ENCODE measurements around the gene WIPF2. TPM values are rescaled to one million over a fixed set of nuclear protein-coding genes. Genes with fewer than 3 reads are reported as not detected.

Gene WIPF2
- total and polyA plus RNA-seq, 2 of the 8 experiments (the other 6 are each of a cell fraction or from before 2014, with no cell fraction given): 6.9 to 25.3 TPM

GRCh38 chr17:40265337-40265736 is 46.2 kb downstream of the WIPF2 start:
- CTCF ChIA-PET (ENCODE audit: partially characterized antibody): no interaction called here
- Histone ChIP-seq H3K9me3 (ENCODE audit: insufficient read depth in 2 of 2, low read depth in 1 of 2, low read length in 1 of 2) (no peaks in the 10 kb centered on the region), H3K36me3 (ENCODE audit: control insufficient read depth in 2 of 4, insufficient read depth in 4 of 4, low read length in 3 of 4) (peaks cover 4 to 34% (median 13%) of the 10 kb centered on the region in 4 experiments; a peak in 6 of 8 replicates), H3K79me2 (ENCODE audit: control insufficient read depth in 1 of 2, insufficient read depth in 2 of 2, low read length in 2 of 2) (no peaks in the 10 kb centered on the region), H2AFZ (ENCODE audit: low read length) (no peak overlapping the region), H4K20me1 (replicated peaks in 1 of 2; ENCODE audit: control insufficient read depth in 1 of 2, insufficient read depth in 2 of 2, low read length in 2 of 2) (peaks cover 0 to 3% of the 10 kb centered on the region in 2 experiments), H4K8ac (ENCODE audit: extremely low read depth, insufficient read depth, low read length) (no peak overlapping the region), H3K9ac (replicated peaks in 1 of 4; ENCODE audit: extremely low read depth in 1 of 4, low read depth in 3 of 4, low read length in 3 of 4) (no peak overlapping the region), H2AK5ac (ENCODE audit: low read depth, low read length) (no peak overlapping the region), H3K4me2 (ENCODE audit: insufficient read depth in 1 of 2, low read depth in 2 of 2, low read length in 2 of 2) (no peak overlapping the region), H2BK15ac (ENCODE audit: low read length) (no peak overlapping the region), H4K5ac (ENCODE audit: insufficient read length, low read depth, low read length) (no peak overlapping the region), H3K79me1 (ENCODE audit: low read depth, low read length) (no peaks in the 10 kb centered on the region), H3K4me1 (replicated peaks in 1 of 4; ENCODE audit: control insufficient read depth in 3 of 4, insufficient read depth in 4 of 4, low read length in 3 of 4) (peaks cover 0 to 2% (median 0%) of the 10 kb centered on the region in 4 experiments; a peak in 1 of 7 replicates), H2BK12ac (ENCODE audit: low read depth, low read length) (no peak overlapping the region), H2BK5ac (ENCODE audit: low read depth, low read length) (no peak overlapping the region), H2BK120ac (replicated peaks; ENCODE audit: low read depth, low read length) (no peak overlapping the region), H3K27ac (ENCODE audit: low read depth, low read length) (no peak overlapping the region), H3K27me3 (replicated peaks in 1 of 4; ENCODE audit: control insufficient read depth in 3 of 4, extremely low read depth in 1 of 4, insufficient read depth in 3 of 4, low read length in 3 of 4) (no peaks in the 10 kb centered on the region), H3K23me2 (ENCODE audit: low read depth, low read length) (no peaks in the 10 kb centered on the region; the same call in 1 of the 2 replicates), H3K14ac (ENCODE audit: insufficient read length) (no peak overlapping the region), H3K4ac (replicated peaks; ENCODE audit: insufficient read length, low read depth, low read length) (no peak overlapping the region), H3K18ac (ENCODE audit: extremely low read depth, low read length) (no peak overlapping the region), H4K91ac (replicated peaks; ENCODE audit: insufficient read length, low read length) (no peak overlapping the region), H3K23ac (ENCODE audit: insufficient read length) (no peak overlapping the region), H3K56ac (replicated peaks; ENCODE audit: insufficient read length, low read depth, low read length) (no peak overlapping the region), H3K4me3 (ENCODE audit: extremely low read depth in 1 of 4, insufficient read depth in 2 of 4, low read depth in 3 of 4, low read length in 4 of 4) (no peak overlapping the region), H2BK20ac (ENCODE audit: low read length) (no peak overlapping the region)
- 91% methylated on average over 5 of the region's 5 CpGs; no CpG with 5 or more reads in 1 of the 2 experiments for WGBS, 2 experiments (ENCODE audit: extremely low coverage in 1 of 2, insufficient coverage in 1 of 2, insufficient read length in 1 of 2, insufficient replicate concordance in 2 of 2, low coverage in 1 of 2, low lambda C conversion rate in 2 of 2, missing lambda C conversion rate in 1 of 2)
- no peak for FAIRE-seq
- no peak for DNase-seq (ENCODE audit: low read depth in 1 of 2, low spot score in 2 of 2)
- TF ChIP-seq SP2 (IDR thresholded peaks at IDR 0.05; ENCODE audit: low read length) (no peak), POU5F1 (IDR thresholded peaks at IDR 0.05; ENCODE audit: low read depth, low read length) (no peak), NANOG (IDR thresholded peaks at IDR 0.05; ENCODE audit: insufficient read depth, low read depth, low read length, poor library complexity, severe bottlenecking) (no peak), EP300 (IDR thresholded peaks at IDR 0.05; ENCODE audit: borderline replicate concordance in 1 of 2, low read depth in 2 of 2, low read length in 2 of 2) (no peak), RNF2 (IDR thresholded peaks at IDR 0.05; ENCODE audit: borderline replicate concordance, low read depth, low read length, missing control alignments, poor library complexity, severe bottlenecking) (no peak), RFX5 (IDR thresholded peaks at IDR 0.05; ENCODE audit: borderline replicate concordance, low read depth, low read length) (no peak), HDAC2 (IDR thresholded peaks at IDR 0.05; ENCODE audit: borderline replicate concordance in 1 of 2, low read depth in 2 of 2, low read length in 2 of 2) (no peak), SIX5 (IDR thresholded peaks at IDR 0.05; ENCODE audit: low read depth, low read length) (no peak), EZH2 (IDR thresholded peaks at IDR 0.05; ENCODE audit: low read depth, low read length, severe bottlenecking) (no peak)
- POLR2A ChIA-PET (ENCODE audit: partially characterized antibody): interaction anchor here (1.4 kb wide), 1 partner anchor 21 kb away, joined by 4 read pairs; no protein-coding TSS in a partner anchor
